Lung (tissue), 12 donors: ENCODE measurements around the gene ARL5A. TPM values are rescaled to one million over a fixed set of nuclear protein-coding genes. Genes with fewer than 3 reads are reported as not detected.

Experiments
- ATAC-seq: fragments of 200-7000 bp; cut with Tn5 transposase; one replicate; pipeline ENCODE4 v1.9.1; 2020; ENCODE audit warnings: moderate number of reproducible peaks; ENCODE audit not compliant: insufficient read depth, low FRiP score
- DNase-seq, 3 donors: peaks; one replicate each; pipeline ENCODE4 v3.0.0-alpha.2; 2013 to 2017
- H3K27ac ChIP-seq, 2 donors: one replicate each; pipeline ENCODE4 v1.5.1; 2013; ENCODE audit warnings: mild to moderate bottlenecking in 2 of 2, moderate library complexity in 2 of 2, control low read depth in 1 of 2, inconsistent platforms in 1 of 2, low read depth in 1 of 2, low read length in 1 of 2
- H3K27me3 ChIP-seq, 3 donors: one replicate each; pipeline ENCODE4 v1.5.1; 2013; ENCODE audit warnings: low read length in 2 of 3; ENCODE audit not compliant: control insufficient read depth in 3 of 3, insufficient read depth in 3 of 3
- H3K36me3 ChIP-seq, 4 donors: one replicate each; pipeline ENCODE4 v1.5.1; 2013; ENCODE audit warnings: low read length in 4 of 4, mild to moderate bottlenecking in 1 of 4, moderate library complexity in 1 of 4; ENCODE audit not compliant: control insufficient read depth in 4 of 4, insufficient read depth in 4 of 4
- H3K4me1 ChIP-seq, 5 donors: one replicate each; pipeline ENCODE4 v1.5.1; 2013; ENCODE audit warnings: low read length in 5 of 5, mild to moderate bottlenecking in 2 of 5, moderate library complexity in 1 of 5; ENCODE audit not compliant: control insufficient read depth in 5 of 5, insufficient read depth in 5 of 5
- H3K4me3 ChIP-seq: one replicate; pipeline ENCODE4 v1.5.1; 2013; ENCODE audit warnings: mild to moderate bottlenecking, control low read depth, moderate library complexity
- H3K9ac ChIP-seq, 2 donors: one replicate each; pipeline ENCODE4 v1.5.1; 2013; ENCODE audit warnings: low read length in 2 of 2, control low read depth in 1 of 2; ENCODE audit not compliant: insufficient read depth in 1 of 2
- H3K9me3 ChIP-seq, 4 donors: one replicate each; pipeline ENCODE4 v1.5.1; 2013; ENCODE audit warnings: low read length in 3 of 4, mild to moderate bottlenecking in 1 of 4, moderate library complexity in 1 of 4; ENCODE audit not compliant: control insufficient read depth in 4 of 4, insufficient read depth in 3 of 4
- WGBS, 2 donors: extraction: QIAGEN DNeasy Blood & Tissue Kit; methylation state at CpG; one replicate each; pipeline ENCODE4 v1.1.7; 2013; 5-methylcytosine and 5-hydroxymethylcytosine counted together
- polyA plus RNA-seq, 2 donors: library from polyadenylated mRNA; stranded (reverse); fragments of 200-250 nt; gene quantifications; one replicate each; pipeline ENCODE4 v1.2.1, GENCODE V29; 2013
- total RNA-seq, 2 donors: library from RNA; depleted of rRNA in 1 of 2; stranded (reverse); fragments of >200 nt in 1 of 2; gene quantifications; one replicate each; pipeline ENCODE4 v1.2.1, GENCODE V29; 2014 to 2021
- TF ChIP-seq, protein P1 (sequence below): IDR thresholded peaks from 2 replicates; pipeline ENCODE4 v1.5.1; 2012; ENCODE audit warnings: mild to moderate bottlenecking; ENCODE audit errors: control extremely low read depth, extremely low read depth
- donor health status: control.
- donor health status: control.
- donor health status: Bipolar disorder and iron deficiency.
- donor health status: healthy.
- donor health status: DM: yes; HTN: yes; CAD: no.

Gene ARL5A
- total and polyA plus RNA-seq, 4 donors = 11.3 to 107 (median 34.0) TPM

DNA sequence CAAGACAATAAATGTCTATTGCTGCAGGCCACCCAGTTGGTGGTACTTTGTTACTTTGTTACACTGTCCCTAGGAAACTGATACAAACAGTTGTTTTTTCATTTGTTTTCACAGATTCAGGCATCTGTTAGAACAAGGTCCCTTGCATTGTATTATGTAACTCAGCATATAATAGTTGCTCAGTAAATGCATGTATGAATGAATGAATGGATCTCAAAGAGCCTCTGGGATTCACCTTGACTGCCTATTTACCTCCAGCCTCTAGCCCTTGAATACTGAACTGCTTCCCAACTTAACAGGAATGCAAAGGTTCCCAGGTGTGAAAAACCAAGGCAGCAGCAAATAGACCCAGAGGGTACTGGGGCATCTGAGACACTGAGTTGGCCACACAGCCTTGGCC is 66.5 kb downstream of the ARL5A start:
- Histone ChIP-seq H3K4me3 (no peak overlapping the region), H3K4me1 (peaks cover under 1 to 21% (median 7%) of the 10 kb centered on the region in 5 donors), H3K36me3 (no peaks in the 10 kb centered on the region), H3K9ac (no peak overlapping the region), H3K27me3 (no peaks in the 10 kb centered on the region), H3K27ac (no peak overlapping the region), H3K9me3 (no peaks in the 10 kb centered on the region)
- DNase-seq (no peak), ATAC-seq (no peak)
- TF ChIP-seq, protein P1, sequence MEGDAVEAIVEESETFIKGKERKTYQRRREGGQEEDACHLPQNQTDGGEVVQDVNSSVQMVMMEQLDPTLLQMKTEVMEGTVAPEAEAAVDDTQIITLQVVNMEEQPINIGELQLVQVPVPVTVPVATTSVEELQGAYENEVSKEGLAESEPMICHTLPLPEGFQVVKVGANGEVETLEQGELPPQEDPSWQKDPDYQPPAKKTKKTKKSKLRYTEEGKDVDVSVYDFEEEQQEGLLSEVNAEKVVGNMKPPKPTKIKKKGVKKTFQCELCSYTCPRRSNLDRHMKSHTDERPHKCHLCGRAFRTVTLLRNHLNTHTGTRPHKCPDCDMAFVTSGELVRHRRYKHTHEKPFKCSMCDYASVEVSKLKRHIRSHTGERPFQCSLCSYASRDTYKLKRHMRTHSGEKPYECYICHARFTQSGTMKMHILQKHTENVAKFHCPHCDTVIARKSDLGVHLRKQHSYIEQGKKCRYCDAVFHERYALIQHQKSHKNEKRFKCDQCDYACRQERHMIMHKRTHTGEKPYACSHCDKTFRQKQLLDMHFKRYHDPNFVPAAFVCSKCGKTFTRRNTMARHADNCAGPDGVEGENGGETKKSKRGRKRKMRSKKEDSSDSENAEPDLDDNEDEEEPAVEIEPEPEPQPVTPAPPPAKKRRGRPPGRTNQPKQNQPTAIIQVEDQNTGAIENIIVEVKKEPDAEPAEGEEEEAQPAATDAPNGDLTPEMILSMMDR = no peak

DNA sequence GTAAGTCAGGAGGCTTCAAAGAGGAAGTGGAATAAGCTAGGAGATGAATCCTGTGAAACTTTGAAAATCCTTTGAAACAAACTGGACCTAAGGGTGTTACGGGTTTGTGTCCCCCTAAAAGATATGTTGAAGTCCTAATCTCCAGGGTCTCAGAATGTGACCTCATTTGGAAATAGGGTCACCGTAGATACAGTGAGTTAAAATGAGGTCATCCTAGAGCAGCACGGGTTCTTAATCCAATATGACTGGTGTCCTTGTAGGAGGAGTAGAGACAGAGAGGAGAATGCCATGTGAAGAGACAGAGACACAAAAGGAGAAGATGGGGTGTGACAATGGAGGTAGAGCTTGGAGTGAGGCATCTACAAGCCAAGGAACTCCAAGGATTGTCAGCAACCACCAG is 67.0 kb downstream of the ARL5A start:
- WGBS, 2 donors = 92 to 93% methylated on average over 3 of the region's 3 CpGs
- peaks cover 2 to 16% (median 6%) of the 10 kb centered on the region in 5 donors for H3K4me1 ChIP-seq
- no peaks in the 10 kb centered on the region for H3K9me3 ChIP-seq
- H3K36me3 ChIP-seq = no peaks in the 10 kb centered on the region
- no peak overlapping the region for H3K9ac ChIP-seq
- DNase-seq = no peak
- TF ChIP-seq, protein P1 = no peak
- H3K27ac ChIP-seq = no peak overlapping the region
- no peak overlapping the region for H3K4me3 ChIP-seq
- H3K27me3 ChIP-seq = no peaks in the 10 kb centered on the region
- ATAC-seq = no peak

DNA sequence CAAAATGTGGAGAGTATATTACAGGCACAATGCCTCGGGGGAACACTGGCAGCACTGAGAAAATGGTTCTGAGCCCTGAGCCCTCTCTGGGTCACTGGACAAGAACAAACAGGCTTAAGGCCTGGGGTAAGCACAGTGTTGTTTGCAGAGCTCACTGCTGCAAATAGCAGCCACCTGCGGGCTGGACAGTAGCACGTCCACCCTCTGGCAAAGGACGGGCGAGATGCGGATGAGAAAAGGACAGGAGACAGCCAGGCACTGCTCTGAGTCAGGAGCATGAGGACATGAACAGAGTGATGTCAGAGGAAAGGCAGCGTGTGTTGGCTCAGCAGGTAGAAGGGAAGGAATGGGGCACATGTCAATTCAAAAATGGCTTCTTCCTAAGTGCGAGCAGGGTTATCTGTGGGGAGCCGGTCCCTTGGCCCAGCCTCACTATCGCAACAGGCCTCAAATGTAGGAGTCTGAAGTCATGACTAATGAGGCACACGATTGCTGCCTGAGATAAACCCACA is 68.0 kb downstream of the ARL5A start:
- WGBS, 2 donors = 90% methylated on average over 11 of the region's 11 CpGs
- Histone ChIP-seq H3K4me3 (no peak overlapping the region), H3K27me3 (no peaks in the 10 kb centered on the region), H3K36me3 (no peaks in the 10 kb centered on the region), H3K27ac (no peak overlapping the region), H3K9me3 (no peaks in the 10 kb centered on the region), H3K4me1 (peaks cover 0 to 7% (median 4%) of the 10 kb centered on the region in 5 donors), H3K9ac (no peak overlapping the region)
- DNase-seq (no peak), ATAC-seq (no peak)
- TF ChIP-seq, protein P1 = no peak

DNA sequence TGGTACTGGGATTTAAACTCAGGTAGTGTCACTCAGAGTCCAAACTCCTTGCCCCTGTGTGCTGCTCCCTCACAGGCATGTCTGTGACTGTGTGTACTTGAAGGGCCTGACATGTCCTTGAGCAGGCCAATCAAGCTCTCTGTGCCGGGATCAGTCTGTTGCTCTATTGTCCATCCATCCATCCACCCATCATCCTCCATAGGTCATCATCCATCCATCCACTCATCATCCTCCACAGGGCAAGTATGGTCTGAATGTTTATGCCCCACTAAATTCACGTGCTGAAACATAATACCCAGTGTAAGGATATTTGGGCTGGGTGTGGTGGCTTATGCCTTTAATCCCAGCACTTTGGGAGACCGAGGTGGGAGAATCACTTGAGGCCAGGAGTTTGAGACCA is 69.5 kb downstream of the ARL5A start:
- peaks cover 0 to 12% (median 4%) of the 10 kb centered on the region in 5 donors for H3K4me1 ChIP-seq
- H3K27me3 ChIP-seq = no peaks in the 10 kb centered on the region
- ATAC-seq (no peak), DNase-seq (no peak)
- no peaks in the 10 kb centered on the region for H3K9me3 ChIP-seq
- TF ChIP-seq, protein P1 = no peak
- H3K9ac ChIP-seq = no peak overlapping the region
- H3K36me3 ChIP-seq = no peaks in the 10 kb centered on the region
- WGBS, 2 donors = 91% methylated on average over 3 of the region's 3 CpGs
- H3K4me3 ChIP-seq = no peak overlapping the region
- H3K27ac ChIP-seq = no peak overlapping the region
